ENCODE results near the gene MCUB. TPM values are rescaled to one million over a fixed set of nuclear protein-coding genes. Genes with fewer than 3 reads are reported as not detected.
"Not testable (repeated sequence)": the region's sequence is repeated elsewhere in the genome, so short reads cannot be mapped to it uniquely, and the experiment has no call there.

The MCUB gene, protein sequence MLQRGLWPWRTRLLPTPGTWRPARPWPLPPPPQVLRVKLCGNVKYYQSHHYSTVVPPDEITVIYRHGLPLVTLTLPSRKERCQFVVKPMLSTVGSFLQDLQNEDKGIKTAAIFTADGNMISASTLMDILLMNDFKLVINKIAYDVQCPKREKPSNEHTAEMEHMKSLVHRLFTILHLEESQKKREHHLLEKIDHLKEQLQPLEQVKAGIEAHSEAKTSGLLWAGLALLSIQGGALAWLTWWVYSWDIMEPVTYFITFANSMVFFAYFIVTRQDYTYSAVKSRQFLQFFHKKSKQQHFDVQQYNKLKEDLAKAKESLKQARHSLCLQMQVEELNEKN
- polyA plus RNA-seq (2013, experiment 1 of 2): 7.3 TPM
- polyA plus RNA-seq (2013, experiment 2 of 2): 4.8 TPM

DNA sequence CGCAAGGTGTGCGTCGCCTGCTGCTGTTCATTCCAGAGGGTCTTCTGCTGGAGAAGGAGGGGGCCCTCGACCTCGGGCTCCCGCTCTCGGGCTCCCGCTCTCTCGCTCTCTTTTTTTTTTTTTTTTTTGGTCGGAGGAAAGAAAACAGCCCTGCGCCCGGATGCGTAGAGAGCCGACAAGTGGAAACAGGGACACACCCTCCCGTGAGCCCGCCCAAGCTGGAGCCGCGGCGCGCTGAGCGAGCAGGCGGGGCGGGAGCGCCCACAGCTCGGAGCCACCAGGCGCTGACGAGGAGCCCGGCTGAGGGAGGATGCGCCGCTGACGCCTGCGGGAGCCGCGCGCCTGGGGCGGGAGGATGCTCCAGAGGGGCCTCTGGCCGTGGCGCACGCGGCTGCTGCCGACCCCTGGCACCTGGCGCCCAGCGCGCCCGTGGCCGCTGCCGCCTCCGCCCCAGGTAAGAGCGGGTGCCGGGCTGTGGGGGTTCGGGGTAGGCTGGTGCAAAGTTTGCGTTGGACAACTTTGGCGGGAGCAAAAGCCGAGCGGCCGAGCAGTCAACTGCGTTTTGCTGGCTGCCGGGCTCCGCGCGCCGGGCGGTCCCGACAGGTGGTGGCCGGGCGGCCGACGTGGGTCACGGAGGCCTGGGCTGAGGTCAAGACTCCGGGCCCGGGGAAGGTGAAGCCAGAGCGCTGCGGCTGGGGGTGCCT is at the start of gene MCUB:
Gene MCUB, plus strand, starts transcription at position 264 of the 704 bp plus-strand sequence. Its CDS starts 92 bp downstream, at position 356.
- H3K27me3 ChIP-seq (ENCODE audit: insufficient read depth, low read length): peaks cover 22% of the 10 kb centered on the region; the same call in 1 of the 2 replicates
- H3K9me3 ChIP-seq (ENCODE audit: insufficient read depth, low read depth, low read length): no peaks in the 10 kb centered on the region
- peak within 1 kb of the TSS; percentile 39; the same call in 1 of the 2 replicates for H3K27ac ChIP-seq (ENCODE audit: low read depth, low read length)
- WGBS: under 1% methylated on average over 73 of the region's 73 CpGs
- H3K4me3 ChIP-seq (ENCODE audit: low read length): peak within 1 kb of the TSS; percentile 67
- H3K4me1 ChIP-seq (ENCODE audit: insufficient read depth, low read length): peaks cover 13% of the 10 kb centered on the region
- H3K36me3 ChIP-seq (ENCODE audit: insufficient read depth, low read length): no peaks in the 10 kb centered on the region
- peak within 1 kb of the TSS; percentile 85 for H3K9ac ChIP-seq (ENCODE audit: low read depth, low read length)

DNA sequence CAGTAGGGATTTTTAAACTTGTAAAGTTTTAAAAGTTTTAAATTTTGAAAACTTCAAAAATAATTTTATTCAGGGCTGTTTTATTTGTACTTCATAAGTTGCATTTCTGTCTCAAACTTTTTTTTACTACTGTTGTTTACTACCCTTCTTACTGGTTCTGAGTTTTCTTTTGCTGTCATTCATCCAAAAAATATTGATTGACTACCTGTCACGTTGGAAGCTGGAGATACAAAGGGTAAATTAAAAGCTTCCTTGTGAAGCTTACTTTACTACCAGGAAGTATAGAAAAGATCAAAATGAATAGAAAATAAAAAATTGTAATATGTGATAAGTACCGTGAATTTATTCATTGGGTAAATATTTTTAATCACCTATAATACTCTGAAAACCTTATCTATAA is 49.4 kb upstream of the MCUB start:
- no peaks in the 10 kb centered on the region for H3K9me3 ChIP-seq (ENCODE audit: insufficient read depth, low read depth, low read length)
- H3K9ac ChIP-seq (ENCODE audit: low read depth, low read length): no peak overlapping the region
- WGBS: no CpG with 5 or more reads among the region's 2 CpGs
- no peaks in the 10 kb centered on the region for H3K4me1 ChIP-seq (ENCODE audit: insufficient read depth, low read length)
- no peak overlapping the region for H3K4me3 ChIP-seq (ENCODE audit: low read length)
- no peak overlapping the region for H3K27ac ChIP-seq (ENCODE audit: low read depth, low read length)
- H3K27me3 ChIP-seq (ENCODE audit: insufficient read depth, low read length): no peaks in the 10 kb centered on the region
- peaks cover 70% of the 10 kb centered on the region for H3K36me3 ChIP-seq (ENCODE audit: insufficient read depth, low read length)

DNA sequence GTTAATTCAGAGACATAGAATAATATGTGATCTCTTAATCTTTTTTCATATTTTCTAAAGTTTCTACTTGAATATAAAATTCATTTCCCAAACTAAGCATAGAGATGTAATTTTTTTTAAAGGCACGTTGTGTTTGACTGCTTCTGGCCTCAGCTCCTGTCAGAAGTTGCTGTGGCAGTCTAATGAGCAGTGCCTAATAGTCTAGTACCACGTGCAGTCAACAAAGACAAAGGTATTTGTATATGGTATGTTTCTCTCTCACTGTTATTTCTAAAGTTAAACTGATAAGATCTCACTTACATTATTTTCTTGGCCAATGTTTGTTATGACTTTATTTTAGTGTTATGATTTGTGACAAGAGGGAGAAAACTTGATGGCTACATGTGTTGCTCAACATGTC is 48.6 kb upstream of the MCUB start:
- Histone ChIP-seq H3K9ac (ENCODE audit: low read depth, low read length) (no peak overlapping the region), H3K27me3 (ENCODE audit: insufficient read depth, low read length) (no peaks in the 10 kb centered on the region), H3K27ac (ENCODE audit: low read depth, low read length) (no peak overlapping the region), H3K36me3 (ENCODE audit: insufficient read depth, low read length) (peaks cover 70% of the 10 kb centered on the region), H3K9me3 (ENCODE audit: insufficient read depth, low read depth, low read length) (no peaks in the 10 kb centered on the region), H3K4me3 (ENCODE audit: low read length) (no peak overlapping the region), H3K4me1 (ENCODE audit: insufficient read depth, low read length) (no peaks in the 10 kb centered on the region)
- whole genome bisulfite sequencing: 100% methylated on average over 2 of the region's 2 CpGs

DNA sequence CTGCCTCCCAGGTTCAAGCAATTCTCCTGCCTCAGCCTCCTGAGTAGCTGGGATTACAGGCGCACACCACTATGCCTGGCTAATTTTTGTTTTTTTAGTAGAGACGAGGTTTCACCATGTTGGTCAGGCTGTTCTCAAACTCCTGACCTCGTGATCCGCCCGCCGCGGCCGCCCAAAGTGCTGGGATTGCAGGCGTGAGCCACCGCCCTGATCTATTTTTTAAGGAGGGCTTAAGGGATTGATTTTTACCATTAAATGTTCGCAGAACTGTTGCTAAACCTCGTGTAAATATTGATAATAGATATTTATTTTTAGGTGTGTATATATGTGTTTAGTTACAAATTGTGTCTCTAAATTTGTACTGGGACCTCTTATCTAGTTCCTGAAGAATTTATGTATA is 46.7 kb upstream of the MCUB start:
- not testable (repeated sequence) for H3K27me3 ChIP-seq (ENCODE audit: insufficient read depth, low read length); H3K4me1 ChIP-seq (ENCODE audit: insufficient read depth, low read length); H3K9ac ChIP-seq (ENCODE audit: low read depth, low read length); H3K9me3 ChIP-seq (ENCODE audit: insufficient read depth, low read depth, low read length); H3K27ac ChIP-seq (ENCODE audit: low read depth, low read length); H3K4me3 ChIP-seq (ENCODE audit: low read length)
- WGBS: 94% methylated on average over 12 of the region's 12 CpGs
- H3K36me3 ChIP-seq (ENCODE audit: insufficient read depth, low read length): peaks cover 79% of the 10 kb centered on the region

DNA sequence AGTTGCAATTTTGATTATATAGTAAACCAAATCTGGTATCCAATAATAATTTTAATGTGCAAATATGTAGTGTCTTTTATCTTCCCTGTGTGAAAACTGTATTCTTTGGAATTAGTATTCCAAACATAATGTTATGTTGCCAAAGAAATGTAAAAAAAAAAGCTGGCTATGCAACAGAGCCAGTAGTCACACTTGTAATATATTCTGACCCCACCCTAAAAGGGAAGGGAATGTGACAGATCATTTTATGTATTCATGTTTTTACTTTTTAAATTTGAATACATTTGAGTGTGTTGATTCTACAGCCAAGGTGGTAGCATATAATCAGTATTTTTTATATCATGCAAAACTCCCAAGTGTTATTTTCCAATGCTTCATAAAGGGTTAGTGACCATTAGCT is 27.9 kb upstream of the MCUB start:
- Histone ChIP-seq H3K4me3 (ENCODE audit: low read length) (no peak overlapping the region), H3K9ac (ENCODE audit: low read depth, low read length) (no peak overlapping the region), H3K27ac (ENCODE audit: low read depth, low read length) (no peak overlapping the region), H3K4me1 (ENCODE audit: insufficient read depth, low read length) (no peaks in the 10 kb centered on the region), H3K9me3 (ENCODE audit: insufficient read depth, low read depth, low read length) (peaks cover 4% of the 10 kb centered on the region; the same call in 1 of the 2 replicates), H3K27me3 (ENCODE audit: insufficient read depth, low read length) (no peaks in the 10 kb centered on the region), H3K36me3 (ENCODE audit: insufficient read depth, low read length) (peaks cover 92% of the 10 kb centered on the region)

DNA sequence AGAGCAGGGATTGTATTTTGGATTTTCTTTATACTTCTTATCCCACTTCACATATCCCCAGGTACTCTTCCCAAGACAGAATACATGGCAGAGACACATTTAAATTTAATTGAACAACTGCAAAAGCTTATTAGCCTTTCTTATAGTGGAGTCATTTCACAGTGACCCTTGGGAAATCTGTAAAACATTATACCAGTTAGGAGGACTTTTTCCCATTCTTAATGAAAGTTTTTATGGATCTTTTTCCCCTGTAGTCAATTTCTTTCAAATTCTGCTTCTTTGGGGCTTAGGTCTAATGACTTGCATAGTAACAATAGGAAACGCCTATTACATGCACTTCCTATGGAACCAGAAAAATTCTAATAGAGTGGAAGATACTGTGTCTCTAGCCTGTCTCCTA is 14.6 kb upstream of the MCUB start:
- Histone ChIP-seq H3K4me3 (ENCODE audit: low read length) (no peak overlapping the region), H3K27me3 (ENCODE audit: insufficient read depth, low read length) (no peaks in the 10 kb centered on the region), H3K4me1 (ENCODE audit: insufficient read depth, low read length) (no peaks in the 10 kb centered on the region), H3K9me3 (ENCODE audit: insufficient read depth, low read depth, low read length) (no peaks in the 10 kb centered on the region), H3K9ac (ENCODE audit: low read depth, low read length) (no peak overlapping the region), H3K36me3 (ENCODE audit: insufficient read depth, low read length) (peaks cover 19% of the 10 kb centered on the region), H3K27ac (ENCODE audit: low read depth, low read length) (no peak overlapping the region)
- 100% methylated on average over 1 of the region's 1 CpG for WGBS

DNA sequence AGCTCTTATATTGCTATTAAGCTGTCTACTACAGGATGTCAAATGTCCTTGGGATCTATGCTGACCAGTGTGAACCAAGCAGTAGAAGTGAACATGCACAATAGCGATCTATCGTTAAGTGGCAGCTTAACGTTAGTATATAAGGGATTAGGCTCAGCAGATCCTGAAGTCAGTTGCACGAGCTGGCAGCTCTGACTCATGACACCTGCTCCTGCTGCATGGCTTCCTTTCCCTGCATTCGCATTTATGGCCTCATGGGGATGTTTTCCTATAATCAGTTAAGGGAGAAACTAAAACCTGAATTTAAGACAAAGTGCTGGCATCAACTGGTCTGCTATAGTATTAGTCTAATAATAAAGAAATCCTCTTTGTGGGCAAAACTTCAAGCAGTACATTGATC is 12.7 kb upstream of the MCUB start:
- no peaks in the 10 kb centered on the region for H3K27me3 ChIP-seq (ENCODE audit: insufficient read depth, low read length)
- no peak overlapping the region for H3K9ac ChIP-seq (ENCODE audit: low read depth, low read length)
- H3K4me1 ChIP-seq (ENCODE audit: insufficient read depth, low read length): no peaks in the 10 kb centered on the region
- H3K36me3 ChIP-seq (ENCODE audit: insufficient read depth, low read length): 0 out of 2 replicates have a peak, but pooled peaks cover 8% of the 10 kb centered on the region
- H3K27ac ChIP-seq (ENCODE audit: low read depth, low read length): no peak overlapping the region
- WGBS: 91% methylated on average over 5 of the region's 5 CpGs
- no peaks in the 10 kb centered on the region for H3K9me3 ChIP-seq (ENCODE audit: insufficient read depth, low read depth, low read length)
- H3K4me3 ChIP-seq (ENCODE audit: low read length): no peak overlapping the region

DNA sequence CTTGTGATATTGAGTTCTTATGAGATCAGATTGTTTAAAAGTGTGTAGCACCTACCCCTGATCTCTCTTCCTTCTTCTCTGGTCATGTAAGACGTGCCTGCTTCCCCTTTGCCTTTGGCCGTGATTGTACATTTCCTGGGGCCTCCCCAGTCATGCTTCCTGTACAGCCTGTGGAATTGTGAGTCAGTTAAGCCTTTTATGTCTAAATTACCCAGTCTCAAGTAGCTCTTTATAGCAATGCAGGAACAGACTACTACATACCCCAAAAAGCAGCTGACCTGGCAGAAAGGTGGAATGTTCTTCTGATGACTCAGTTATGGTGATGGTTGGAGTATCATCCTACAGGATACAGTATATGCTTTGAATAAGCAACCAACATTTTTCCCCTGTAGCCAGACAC is 11.4 kb upstream of the MCUB start:
- Histone ChIP-seq H3K27ac (ENCODE audit: low read depth, low read length) (no peak overlapping the region), H3K27me3 (ENCODE audit: insufficient read depth, low read length) (no peaks in the 10 kb centered on the region), H3K4me1 (ENCODE audit: insufficient read depth, low read length) (no peaks in the 10 kb centered on the region), H3K4me3 (ENCODE audit: low read length) (no peak overlapping the region), H3K9me3 (ENCODE audit: insufficient read depth, low read depth, low read length) (no peaks in the 10 kb centered on the region), H3K36me3 (ENCODE audit: insufficient read depth, low read length) (no peaks in the 10 kb centered on the region), H3K9ac (ENCODE audit: low read depth, low read length) (no peak overlapping the region)
- WGBS: 85% methylated on average over 2 of the region's 2 CpGs

DNA sequence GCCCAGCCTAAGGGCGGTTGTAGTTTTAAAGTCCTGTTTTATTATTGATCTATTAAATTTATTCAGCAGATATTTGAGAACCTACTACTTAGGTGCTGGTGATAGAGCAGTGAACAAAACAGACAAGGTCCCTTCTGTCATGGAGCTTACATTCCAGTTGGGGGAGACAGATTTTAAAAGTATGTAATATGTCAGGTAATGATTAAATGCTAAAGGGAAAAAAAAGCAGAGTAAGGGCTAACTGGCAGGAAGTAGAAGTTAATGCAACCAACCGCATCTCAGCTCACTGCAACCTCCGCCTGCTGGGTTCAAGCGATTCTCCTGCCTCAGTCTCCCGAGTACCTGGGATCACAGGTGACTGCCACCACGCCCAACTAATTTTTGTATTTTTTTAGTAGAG is 7.8 kb upstream of the MCUB start:
- Histone ChIP-seq H3K36me3 (ENCODE audit: insufficient read depth, low read length) (no peaks in the 10 kb centered on the region), H3K4me3 (ENCODE audit: low read length) (no peak overlapping the region), H3K9me3 (ENCODE audit: insufficient read depth, low read depth, low read length) (no peaks in the 10 kb centered on the region), H3K4me1 (ENCODE audit: insufficient read depth, low read length) (no peaks in the 10 kb centered on the region), H3K27me3 (ENCODE audit: insufficient read depth, low read length) (no peaks in the 10 kb centered on the region), H3K9ac (ENCODE audit: low read depth, low read length) (no peak overlapping the region), H3K27ac (ENCODE audit: low read depth, low read length) (no peak overlapping the region)
- WGBS: 97% methylated on average over 5 of the region's 6 CpGs

DNA sequence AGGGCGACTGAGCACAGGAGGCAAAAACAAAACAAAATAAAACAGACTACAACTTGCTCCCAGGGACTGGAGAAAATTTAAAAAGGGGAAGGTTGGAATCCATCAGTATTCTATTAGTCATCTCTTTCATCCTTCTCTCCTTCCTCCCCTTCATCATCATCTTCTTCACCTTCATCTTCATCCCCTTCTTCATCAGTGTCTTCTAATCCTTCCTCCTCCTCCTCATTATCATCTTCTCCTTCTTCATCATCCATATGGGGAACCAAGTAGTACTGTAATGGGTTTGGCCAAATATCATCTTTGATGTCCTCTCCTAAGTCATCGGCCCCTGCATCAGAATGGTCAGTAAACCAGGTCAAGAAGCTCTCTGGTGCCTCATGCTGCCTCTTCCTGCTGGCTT is 6.9 kb upstream of the MCUB start:
- Histone ChIP-seq H3K27me3 (ENCODE audit: insufficient read depth, low read length) (no peaks in the 10 kb centered on the region), H3K4me1 (ENCODE audit: insufficient read depth, low read length) (no peaks in the 10 kb centered on the region), H3K27ac (ENCODE audit: low read depth, low read length) (no peak overlapping the region), H3K4me3 (ENCODE audit: low read length) (no peak overlapping the region), H3K9ac (ENCODE audit: low read depth, low read length) (no peak overlapping the region), H3K9me3 (ENCODE audit: insufficient read depth, low read depth, low read length) (no peaks in the 10 kb centered on the region), H3K36me3 (ENCODE audit: insufficient read depth, low read length) (no peaks in the 10 kb centered on the region)
- 97% methylated on average over 1 of the region's 2 CpGs for WGBS

DNA sequence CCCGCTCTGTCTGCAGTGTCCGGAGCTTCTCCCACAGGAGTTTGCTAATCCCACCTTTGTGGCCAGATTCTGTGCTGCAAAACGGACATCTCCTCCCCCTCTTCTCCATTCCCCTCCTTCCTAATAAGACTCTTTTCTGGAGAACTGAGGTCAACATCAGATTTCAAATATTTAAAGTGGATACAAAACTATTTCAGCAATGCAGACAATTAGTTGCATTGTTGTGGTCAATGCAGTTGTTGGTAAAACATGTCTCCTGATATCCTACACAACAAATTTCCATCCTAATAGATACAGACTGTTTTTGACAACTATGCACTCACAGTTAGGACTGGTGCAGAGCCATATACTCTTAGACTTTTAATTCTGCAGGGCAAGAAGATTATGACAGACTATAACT is 5.1 kb upstream of the MCUB start:
- no peak overlapping the region for H3K9ac ChIP-seq (ENCODE audit: low read depth, low read length)
- no peak overlapping the region for H3K4me3 ChIP-seq (ENCODE audit: low read length)
- no peak overlapping the region for H3K27ac ChIP-seq (ENCODE audit: low read depth, low read length)
- peaks cover 16% of the 10 kb centered on the region; the same call in 1 of the 2 replicates for H3K27me3 ChIP-seq (ENCODE audit: insufficient read depth, low read length)
- H3K9me3 ChIP-seq (ENCODE audit: insufficient read depth, low read depth, low read length): no peaks in the 10 kb centered on the region
- 88% methylated on average over 3 of the region's 3 CpGs for WGBS
- H3K4me1 ChIP-seq (ENCODE audit: insufficient read depth, low read length): peaks cover 8% of the 10 kb centered on the region
- no peaks in the 10 kb centered on the region for H3K36me3 ChIP-seq (ENCODE audit: insufficient read depth, low read length)

Data from HUES64 (cell line).